ENCODE measurements around the gene SEL1L. TPM values are rescaled to one million over a fixed set of nuclear protein-coding genes. Genes with fewer than 3 reads are reported as not detected.

SEL1L gene
- polyA plus RNA-seq (36.0 and 39.7 TPM in 2 replicates), polyA minus RNA-seq (73.0 and 80.9 TPM in 2 replicates)

GRCh38 chr14:81533536-81534343 lies at the start of gene SEL1L:
TSS of gene SEL1L (minus strand) at chr14:81533853. CDS start at chr14:81533744, 109 bp downstream.
- Histone ChIP-seq H3K9me2 (ENCODE audit: insufficient read depth, low read length) (no peaks in the 10 kb centered on the region), H3K79me2 (replicated peaks; ENCODE audit: insufficient read depth, low read length) (peaks cover 28% of the 10 kb centered on the region), H3K27me3 (ENCODE audit: insufficient read depth, low read depth, low read length) (no peaks in the 10 kb centered on the region), H3K9me3 (ENCODE audit: low read length) (no peaks in the 10 kb centered on the region), H3F3A (ENCODE audit: insufficient read depth, low read length, poor library complexity, severe bottlenecking) (no peaks in the 10 kb centered on the region), H3K36me3 (ENCODE audit: insufficient read depth, low read length) (no peaks in the 10 kb centered on the region), H3K4me3 (ENCODE audit: low read length) (peak within 1 kb of the TSS; percentile 87), H4K20me1 (ENCODE audit: insufficient read depth) (no peaks in the 10 kb centered on the region), H3K4me2 (ENCODE audit: low read length) (peak within 1 kb of the TSS; percentile 62), H2AFZ (ENCODE audit: low read depth, low read length) (peak within 1 kb of the TSS; percentile 84), H3K27ac (ENCODE audit: low read length) (peak within 1 kb of the TSS; percentile 50), H3K9ac (ENCODE audit: low read length) (peak within 1 kb of the TSS; percentile 79)
- no peak for TF ChIP-seq EP300 (conservative IDR thresholded peaks at IDR 0.05; ENCODE audit: poor library complexity, severe bottlenecking)
- peak; percentile 69 for TF ChIP-seq MXI1 (conservative IDR thresholded peaks at IDR 0.05; ENCODE audit: poor library complexity, severe bottlenecking)
- peak; percentile 37 for TF ChIP-seq TAF1 (IDR thresholded peaks at IDR 0.05; ENCODE audit: low read depth)
- no peak for TF ChIP-seq EZH2 (IDR thresholded peaks at IDR 0.05; ENCODE audit: borderline replicate concordance, insufficient read depth, low read length, poor library complexity, severe bottlenecking)
- TF ChIP-seq SMC3 (conservative IDR thresholded peaks at IDR 0.05; ENCODE audit: poor library complexity): no peak
- no peak for TF ChIP-seq CTCF (IDR thresholded peaks at IDR 0.05; ENCODE audit: poor library complexity, severe bottlenecking)
- peak; percentile 24 for TF ChIP-seq RAD21 (conservative IDR thresholded peaks at IDR 0.05)
- TF ChIP-seq POLR2AphosphoS5 (IDR thresholded peaks at IDR 0.05): peak; percentile 90
- peak; percentile 23 for TF ChIP-seq REST (IDR thresholded peaks at IDR 0.05; ENCODE audit: borderline replicate concordance)

- no peaks in the 10 kb centered on the region for H3K9me3 ChIP-seq (ENCODE audit: low read length)
- no peak overlapping the region for H3K27ac ChIP-seq (ENCODE audit: low read length)
- H2AFZ ChIP-seq (ENCODE audit: low read depth, low read length): no peak overlapping the region
- H4K20me1 ChIP-seq (ENCODE audit: insufficient read depth): no peaks in the 10 kb centered on the region
- H3K9me2 ChIP-seq (ENCODE audit: insufficient read depth, low read length): no peaks in the 10 kb centered on the region
- H3F3A ChIP-seq (ENCODE audit: insufficient read depth, low read length, poor library complexity, severe bottlenecking): no peaks in the 10 kb centered on the region
- no peak overlapping the region for H3K9ac ChIP-seq (ENCODE audit: low read length)
- no peak overlapping the region for H3K4me3 ChIP-seq (ENCODE audit: low read length)
- H3K4me2 ChIP-seq (ENCODE audit: low read length): no peak overlapping the region
- no peaks in the 10 kb centered on the region for H3K36me3 ChIP-seq (ENCODE audit: insufficient read depth, low read length)
- TF ChIP-seq EP300 (conservative IDR thresholded peaks at IDR 0.05; ENCODE audit: poor library complexity, severe bottlenecking) (no peak), SMC3 (conservative IDR thresholded peaks at IDR 0.05; ENCODE audit: poor library complexity) (no peak), REST (IDR thresholded peaks at IDR 0.05; ENCODE audit: borderline replicate concordance) (no peak), TAF1 (IDR thresholded peaks at IDR 0.05; ENCODE audit: low read depth) (no peak), RAD21 (conservative IDR thresholded peaks at IDR 0.05) (no peak), POLR2AphosphoS5 (IDR thresholded peaks at IDR 0.05) (no peak), EZH2 (IDR thresholded peaks at IDR 0.05; ENCODE audit: borderline replicate concordance, insufficient read depth, low read length, poor library complexity, severe bottlenecking) (no peak), MXI1 (conservative IDR thresholded peaks at IDR 0.05; ENCODE audit: poor library complexity, severe bottlenecking) (no peak), CTCF (IDR thresholded peaks at IDR 0.05; ENCODE audit: poor library complexity, severe bottlenecking) (no peak)
- no peaks in the 10 kb centered on the region for H3K27me3 ChIP-seq (ENCODE audit: insufficient read depth, low read depth, low read length)
- H3K79me2 ChIP-seq (replicated peaks; ENCODE audit: insufficient read depth, low read length): no peaks in the 10 kb centered on the region
Measured at GRCh38 chr14:81582420-81582819, 48.8 kb upstream of the SEL1L start.
